ENCODE measurements around the gene FAM111B. TPM values are rescaled to one million over a fixed set of nuclear protein-coding genes. Genes with fewer than 3 reads are reported as not detected.

Gene FAM111B
- polyA plus RNA-seq, 1 donor (not counting 4 experiments of a cell fraction or from before 2014, with no cell fraction given) = 5.3 TPM

GRCh38 chr11:59171508-59172322 lies 64.7 kb downstream of the FAM111B start, which contains the start of gene DTX4:
DTX4 (plus strand) TSS chr11:59172132; CDS start chr11:59172596, 464 bp downstream.
- H2AFZ ChIP-seq (ENCODE audit: control insufficient read depth, low read length) = peak within 1 kb of the TSS; percentile 89
- no peaks in the 10 kb centered on the region for H4K20me1 ChIP-seq (ENCODE audit: control insufficient read depth, extremely low read depth, insufficient read depth, low read length)
- H3K4me3 ChIP-seq (ENCODE audit: control insufficient read depth in 2 of 3, extremely low read depth in 1 of 3, insufficient read depth in 2 of 3, low read depth in 1 of 3, low read length in 3 of 3) = peak within 1 kb of the TSS; percentile 67 to 81 (median 79)
- H3K9me1 ChIP-seq (ENCODE audit: control insufficient read depth, extremely low read depth, insufficient read depth, low read length) = no peaks in the 10 kb centered on the region
- TF ChIP-seq EZH2 (IDR thresholded peaks at IDR 0.05; ENCODE audit: low read length) = no peak
- peak; percentile 86 to 99 (median 93) for TF ChIP-seq CTCF (optimal IDR thresholded peaks at IDR 0.05 in 1 of 3, IDR thresholded peaks at IDR 0.05 in 1 of 3, conservative IDR thresholded peaks at IDR 0.05 in 1 of 3; ENCODE audit: extremely low read depth in 1 of 3, insufficient read depth in 2 of 3, low read length in 3 of 3)
- no peaks in the 10 kb centered on the region for H3K27me3 ChIP-seq (ENCODE audit: control insufficient read depth, extremely low read depth, insufficient read depth, low read length)
- peak within 1 kb of the TSS; percentile 94 for H3K27ac ChIP-seq (ENCODE audit: control insufficient read depth, insufficient read depth, low read length)
- no peaks in the 10 kb centered on the region for H3K9me3 ChIP-seq (ENCODE audit: control insufficient read depth, low read depth, low read length)
- H3K4me2 ChIP-seq (ENCODE audit: control insufficient read depth, extremely low read depth, insufficient read depth, low read depth, low read length) = peak within 1 kb of the TSS; percentile 98
- H3K36me3 ChIP-seq (ENCODE audit: control insufficient read depth in 2 of 2, extremely low read depth in 1 of 2, insufficient read depth in 2 of 2, low read length in 2 of 2) = peaks cover 0 to under 1% of the 10 kb centered on the region in 2 experiments
- peak within 1 kb of the TSS; percentile 73 for H3K9ac ChIP-seq (ENCODE audit: control insufficient read depth, extremely low read depth, insufficient read depth, low read length)
- FAIRE-seq (peak; percentile 55), DNase-seq (ENCODE audit: low read depth, low spot score) (no peak)
- H3K79me2 ChIP-seq (ENCODE audit: control insufficient read depth, insufficient read depth, low read length) = no peaks in the 10 kb centered on the region
- dilution Hi-C loops (cut with MboI; ENCODE audit: extremely low pct_ligation_motif_present, low sequenced_read_pairs) = no loop called here
- H3K4me1 ChIP-seq (ENCODE audit: control insufficient read depth, extremely low read depth, insufficient read depth, low read length) = peaks cover 36% of the 10 kb centered on the region

GRCh38 chr11:59172345-59173079 lies 65.5 kb downstream of the FAM111B start:
- Histone ChIP-seq H3K4me2 (ENCODE audit: control insufficient read depth, extremely low read depth, insufficient read depth, low read depth, low read length) (peak overlapping the region; percentile 98), H4K20me1 (ENCODE audit: control insufficient read depth, extremely low read depth, insufficient read depth, low read length) (no peaks in the 10 kb centered on the region), H3K4me1 (ENCODE audit: control insufficient read depth, extremely low read depth, insufficient read depth, low read length) (peaks cover 36% of the 10 kb centered on the region), H3K4me3 (ENCODE audit: control insufficient read depth in 2 of 3, extremely low read depth in 1 of 3, insufficient read depth in 2 of 3, low read depth in 1 of 3, low read length in 3 of 3) (peak overlapping the region; percentile 63 to 81 (median 67)), H3K9me3 (ENCODE audit: control insufficient read depth, low read depth, low read length) (no peaks in the 10 kb centered on the region), H3K36me3 (ENCODE audit: control insufficient read depth in 2 of 2, extremely low read depth in 1 of 2, insufficient read depth in 2 of 2, low read length in 2 of 2) (peaks cover 0 to 2% of the 10 kb centered on the region in 2 experiments), H3K79me2 (ENCODE audit: control insufficient read depth, insufficient read depth, low read length) (no peaks in the 10 kb centered on the region), H2AFZ (ENCODE audit: control insufficient read depth, low read length) (peak overlapping the region; percentile 89), H3K9me1 (ENCODE audit: control insufficient read depth, extremely low read depth, insufficient read depth, low read length) (no peaks in the 10 kb centered on the region), H3K27ac (ENCODE audit: control insufficient read depth, insufficient read depth, low read length) (peak overlapping the region; percentile 94), H3K9ac (ENCODE audit: control insufficient read depth, extremely low read depth, insufficient read depth, low read length) (peak overlapping the region; percentile 70), H3K27me3 (ENCODE audit: control insufficient read depth, extremely low read depth, insufficient read depth, low read length) (no peaks in the 10 kb centered on the region)
- dilution Hi-C loops (cut with MboI; ENCODE audit: extremely low pct_ligation_motif_present, low sequenced_read_pairs) = no loop called here
- TF ChIP-seq EZH2 (IDR thresholded peaks at IDR 0.05; ENCODE audit: low read length) (no peak), CTCF (optimal IDR thresholded peaks at IDR 0.05 in 1 of 3, IDR thresholded peaks at IDR 0.05 in 1 of 3, conservative IDR thresholded peaks at IDR 0.05 in 1 of 3; ENCODE audit: extremely low read depth in 1 of 3, insufficient read depth in 2 of 3, low read length in 3 of 3) (no peak)
- DNase-seq (ENCODE audit: low read depth, low spot score) (no peak), FAIRE-seq (no peak)
